Fibroblast of the aortic adventitia (primary cell): Measurements from ENCODE around the gene URI1. TPM values are rescaled to one million over a fixed set of nuclear protein-coding genes. Genes with fewer than 3 reads are reported as not detected.
"Not testable (repeated sequence)": the region's sequence is repeated elsewhere in the genome, so short reads cannot be mapped to it uniquely, and the experiment has no call there.

ENCODE experiments used
- DNase-seq: peaks from one replicate; pipeline ENCODE4 v3.0.0-alpha.2; 2010; ENCODE audit warnings: low read depth
- H3K4me3 ChIP-seq: 2 replicates; pipeline ENCODE4 v1.5.1; 2011; ENCODE audit warnings: low read depth, mild to moderate bottlenecking, control low read depth, low read length, moderate library complexity
- total RNA-seq: library from RNA; depleted of rRNA; stranded (reverse); fragments of >200 nt; gene quantifications from 2 replicates; pipeline ENCODE4 v1.2.3, GENCODE V29; 2012; ENCODE audit warnings: low replicate concordance
- TF ChIP-seq, protein P1 (sequence below): IDR thresholded peaks from 2 replicates; pipeline ENCODE4 v1.5.1; 2011; ENCODE audit warnings: mild to moderate bottlenecking, low read length, control low read depth, inconsistent platforms; ENCODE audit not compliant: insufficient read depth

URI1 gene
- total RNA-seq, 1 donor: 63.8 TPM

GRCh38 chr19:30037835-30038234 is 95.8 kb downstream of the URI1 start:
- TF ChIP-seq, protein P1, sequence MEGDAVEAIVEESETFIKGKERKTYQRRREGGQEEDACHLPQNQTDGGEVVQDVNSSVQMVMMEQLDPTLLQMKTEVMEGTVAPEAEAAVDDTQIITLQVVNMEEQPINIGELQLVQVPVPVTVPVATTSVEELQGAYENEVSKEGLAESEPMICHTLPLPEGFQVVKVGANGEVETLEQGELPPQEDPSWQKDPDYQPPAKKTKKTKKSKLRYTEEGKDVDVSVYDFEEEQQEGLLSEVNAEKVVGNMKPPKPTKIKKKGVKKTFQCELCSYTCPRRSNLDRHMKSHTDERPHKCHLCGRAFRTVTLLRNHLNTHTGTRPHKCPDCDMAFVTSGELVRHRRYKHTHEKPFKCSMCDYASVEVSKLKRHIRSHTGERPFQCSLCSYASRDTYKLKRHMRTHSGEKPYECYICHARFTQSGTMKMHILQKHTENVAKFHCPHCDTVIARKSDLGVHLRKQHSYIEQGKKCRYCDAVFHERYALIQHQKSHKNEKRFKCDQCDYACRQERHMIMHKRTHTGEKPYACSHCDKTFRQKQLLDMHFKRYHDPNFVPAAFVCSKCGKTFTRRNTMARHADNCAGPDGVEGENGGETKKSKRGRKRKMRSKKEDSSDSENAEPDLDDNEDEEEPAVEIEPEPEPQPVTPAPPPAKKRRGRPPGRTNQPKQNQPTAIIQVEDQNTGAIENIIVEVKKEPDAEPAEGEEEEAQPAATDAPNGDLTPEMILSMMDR: no peak
- no peak overlapping the region for H3K4me3 ChIP-seq
- DNase-seq: no peak

DNA sequence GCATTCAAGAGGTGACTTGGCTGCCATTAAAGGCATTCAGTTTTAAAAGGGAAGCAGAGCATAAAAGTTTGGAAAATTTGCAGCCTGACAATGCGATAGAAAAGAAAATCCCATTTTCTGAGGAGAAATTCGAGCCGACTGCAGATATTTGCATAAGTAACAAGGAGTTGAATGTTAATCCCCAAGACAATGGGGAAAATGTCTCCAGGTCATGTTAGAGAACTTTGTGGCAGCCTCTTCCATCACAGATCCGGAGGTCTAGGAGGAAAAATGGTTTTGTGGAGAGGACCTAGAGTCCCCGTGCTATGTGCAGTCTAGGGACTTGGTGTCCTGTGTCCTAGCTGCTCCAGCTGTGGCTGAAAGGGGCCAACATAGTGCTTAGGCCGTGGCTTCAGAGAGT is 99.9 kb downstream of the URI1 start:
- not testable (repeated sequence) for H3K4me3 ChIP-seq, DNase-seq

DNA sequence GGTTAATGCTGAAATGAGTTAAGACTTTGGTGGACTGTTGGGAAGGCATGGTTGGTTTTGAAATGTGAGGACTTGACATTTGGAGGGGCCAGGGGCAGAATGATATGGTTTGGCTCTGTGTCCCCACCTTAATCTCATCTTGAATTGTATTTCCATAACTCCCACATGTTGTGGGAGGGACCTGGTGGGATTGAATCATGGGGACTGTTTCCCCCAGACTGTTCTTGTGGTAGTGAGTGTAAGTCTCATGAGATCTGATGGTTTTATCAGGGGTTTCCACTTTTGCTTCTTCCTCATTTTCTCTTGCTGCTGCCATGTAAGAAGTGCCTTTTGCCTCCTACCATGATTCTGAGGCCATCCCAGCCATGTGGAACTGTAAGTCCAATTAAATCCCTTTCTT is 101.0 kb downstream of the URI1 start:
- not testable (repeated sequence) for H3K4me3 ChIP-seq, DNase-seq

- no peak for DNase-seq
- no peak overlapping the region for H3K4me3 ChIP-seq
- TF ChIP-seq, protein P1: no peak
These were observed 102.5 kb downstream of the URI1 start for GRCh38 chr19:30044273-30045248.

- H3K4me3 ChIP-seq: no peak overlapping the region
- no peak for DNase-seq
- TF ChIP-seq, protein P1: peak; percentile 11
These were observed 104.5 kb downstream of the URI1 start for GRCh38 chr19:30046522-30046921.

DNA sequence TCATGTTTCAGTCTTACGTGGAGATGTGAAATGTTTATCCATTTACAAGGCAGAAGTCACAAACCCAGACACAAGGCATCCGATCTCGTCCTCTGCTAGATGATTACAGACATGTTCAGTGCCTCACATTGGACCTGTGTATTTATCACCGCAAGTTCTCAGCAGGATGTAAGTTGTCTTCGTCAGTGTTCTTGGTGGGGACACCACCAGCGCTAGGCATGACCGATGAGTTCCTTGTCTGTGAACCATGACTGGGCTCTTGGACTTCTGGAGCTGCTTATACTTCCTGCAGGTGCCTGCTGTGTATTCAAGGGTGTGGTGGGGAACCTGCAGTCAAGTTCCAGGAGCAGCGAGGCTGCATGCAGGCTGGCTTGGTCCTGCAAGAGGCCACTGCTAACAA is 105.4 kb downstream of the URI1 start:
- no peak for DNase-seq
- TF ChIP-seq, protein P1: no peak
- no peak overlapping the region for H3K4me3 ChIP-seq

DNA sequence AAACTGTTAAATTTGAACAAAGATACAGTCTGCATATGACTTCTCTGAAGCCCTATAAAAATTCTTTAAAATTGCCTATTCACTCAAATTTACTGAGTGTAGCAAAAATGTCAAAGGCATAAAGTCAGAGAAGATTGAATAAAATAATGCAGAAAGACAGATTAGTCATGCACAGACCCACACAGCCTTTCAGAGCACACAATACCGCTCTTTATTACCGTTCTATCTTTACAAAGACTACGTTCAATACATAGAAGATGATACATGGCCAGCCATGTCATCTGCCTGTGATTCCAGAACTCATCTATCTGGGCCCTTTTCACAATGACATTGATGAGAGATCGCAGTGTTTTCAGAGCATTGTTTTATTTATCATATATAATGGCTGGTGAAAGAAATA is 107.2 kb downstream of the URI1 start:
- H3K4me3 ChIP-seq: no peak overlapping the region
- TF ChIP-seq, protein P1: no peak
- DNase-seq: no peak
